Large intestine (tissue), 3 donors: ENCODE measurements around the gene RNF128. TPM values are rescaled to one million over a fixed set of nuclear protein-coding genes. Genes with fewer than 3 reads are reported as not detected.
"Not testable (repeated sequence)": the region's sequence is repeated elsewhere in the genome, so short reads cannot be mapped to it uniquely, and the experiment has no call there.

Experiments
- DNase-seq, 2 donors: peaks; one replicate each; pipeline versions ENCODE4 v3.0.0 to v3.0.0-alpha.2; 2013
- H3K27ac ChIP-seq: one replicate; pipeline ENCODE4 v1.5.1; 2013; ENCODE audit warnings: low read length
- H3K27me3 ChIP-seq: 2 replicates; pipeline ENCODE4 v1.6.1; 2013; ENCODE audit warnings: low read length; ENCODE audit not compliant: control insufficient read depth, insufficient read depth
- H3K36me3 ChIP-seq: 2 replicates; pipeline ENCODE4 v1.6.1; 2013; ENCODE audit warnings: low read length; ENCODE audit not compliant: control insufficient read depth, insufficient read depth
- H3K4me1 ChIP-seq: one replicate; pipeline ENCODE4 v1.6.1; 2013; ENCODE audit warnings: low read length; ENCODE audit not compliant: control insufficient read depth, insufficient read depth
- H3K4me3 ChIP-seq: one replicate; pipeline ENCODE4 v1.5.1; 2013; ENCODE audit warnings: low read length
- H3K9me3 ChIP-seq: one replicate; pipeline ENCODE4 v1.6.1; 2013; ENCODE audit warnings: mild to moderate bottlenecking, low read depth, low read length, moderate library complexity; ENCODE audit not compliant: control insufficient read depth
- WGBS: methylation state at CpG from one replicate; pipeline ENCODE4 v1.1.5; 2013; ENCODE audit warnings: low lambda C conversion rate; ENCODE audit not compliant: insufficient coverage; 5-methylcytosine and 5-hydroxymethylcytosine counted together
- polyA plus RNA-seq: library from polyadenylated mRNA; unstranded; fragments of 120-200 nt; gene quantifications from one replicate; pipeline ENCODE4 v1.2.1, GENCODE V29; 2013

Gene RNF128
- polyA plus RNA-seq, 1 donor, result 105 TPM

DNA sequence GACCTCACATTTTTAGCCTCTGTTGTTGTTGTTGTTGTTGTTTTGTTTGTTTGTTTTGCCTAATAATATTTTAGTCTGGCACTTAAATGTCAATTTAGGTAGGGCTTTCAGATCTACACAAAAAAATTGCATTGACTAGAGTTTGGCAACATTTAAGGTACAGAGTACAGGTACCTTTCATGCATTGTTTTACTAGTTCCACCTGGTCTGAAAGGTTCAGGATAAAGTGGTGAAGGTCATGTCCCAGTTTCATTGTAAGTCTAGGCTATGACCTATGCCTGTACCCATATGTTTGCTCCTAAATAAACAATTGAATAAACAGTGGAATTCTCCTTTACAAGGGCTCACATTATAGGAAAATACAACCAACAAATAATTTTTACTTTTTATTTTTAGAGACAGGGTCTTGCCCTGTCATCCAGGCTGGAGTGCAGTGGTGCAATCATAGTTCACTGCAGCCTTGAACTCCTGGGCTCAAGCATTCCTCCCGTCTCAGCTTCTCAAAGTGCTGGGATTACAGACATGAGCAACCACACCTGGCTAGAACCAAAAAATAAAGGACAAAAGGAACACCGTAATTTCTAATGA is 13.8 kb downstream of the RNF128 start:
- no peaks in the 10 kb centered on the region for H3K27me3 ChIP-seq
- DNase-seq, result no peak
- H3K4me3 ChIP-seq, result no peak overlapping the region
- no peak overlapping the region for H3K27ac ChIP-seq
- 100% methylated on average over 1 of the region's 2 CpGs for WGBS
- H3K9me3 ChIP-seq, result no peaks in the 10 kb centered on the region
- H3K36me3 ChIP-seq, result no peaks in the 10 kb centered on the region
- peaks cover 18% of the 10 kb centered on the region for H3K4me1 ChIP-seq

DNA sequence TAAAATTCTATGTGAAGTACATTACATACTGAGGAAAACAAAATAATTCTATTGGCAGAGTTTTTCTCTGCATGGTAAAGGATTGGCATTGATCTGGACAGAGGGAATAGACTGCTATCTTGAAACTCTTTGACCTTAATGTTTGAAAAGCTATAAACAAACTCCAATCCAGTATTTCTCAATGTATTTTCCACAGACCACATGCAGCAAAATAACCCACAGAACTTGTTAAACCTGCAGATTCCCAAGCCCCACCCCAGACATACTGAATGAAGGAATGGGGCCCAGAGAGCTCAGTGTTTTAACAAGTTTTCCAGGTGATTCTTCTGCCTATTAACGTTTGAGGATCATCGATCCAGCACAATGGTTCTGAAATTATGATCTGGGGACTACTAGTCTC is 15.7 kb downstream of the RNF128 start:
- no peaks in the 10 kb centered on the region for H3K27me3 ChIP-seq
- peak; percentile 27 to 59 for DNase-seq
- peak overlapping the region; percentile 77 for H3K27ac ChIP-seq
- H3K4me3 ChIP-seq, result no peak overlapping the region
- H3K4me1 ChIP-seq, result peaks cover 18% of the 10 kb centered on the region
- WGBS, result no CpG with 5 or more reads among the region's 2 CpGs
- H3K36me3 ChIP-seq, result no peaks in the 10 kb centered on the region
- no peaks in the 10 kb centered on the region for H3K9me3 ChIP-seq

DNA sequence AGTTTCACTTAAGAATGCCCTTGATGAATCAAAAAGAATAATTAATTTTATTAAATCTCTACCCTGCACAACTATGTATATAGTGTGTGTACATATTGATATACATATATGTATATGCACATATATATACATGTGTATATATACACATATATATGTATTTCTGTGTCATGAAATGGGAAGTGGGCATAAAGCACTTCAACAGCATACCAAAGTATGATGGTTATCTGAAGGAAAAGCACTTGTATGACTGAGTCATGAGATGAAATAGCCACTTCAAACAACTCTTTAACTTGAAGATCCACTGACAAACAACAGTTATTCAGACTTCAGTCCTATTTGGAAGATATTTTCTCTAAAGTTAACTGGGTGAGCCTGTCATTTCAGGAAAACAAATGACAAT is 16.3 kb downstream of the RNF128 start:
- H3K27me3 ChIP-seq, result no peaks in the 10 kb centered on the region

GRCh38 chrX:106748377-106748776 is 21.9 kb downstream of the RNF128 start:
- no peak for DNase-seq
- WGBS, result no CpG with 5 or more reads among the region's 1 CpG
- no peaks in the 10 kb centered on the region for H3K4me1 ChIP-seq
- no peak overlapping the region for H3K27ac ChIP-seq
- no peaks in the 10 kb centered on the region for H3K27me3 ChIP-seq
- peaks cover 2% of the 10 kb centered on the region for H3K36me3 ChIP-seq
- no peak overlapping the region for H3K4me3 ChIP-seq
- H3K9me3 ChIP-seq, result peaks cover 3% of the 10 kb centered on the region

More for the DNA sequence above, 16.3 kb downstream of the RNF128 start:
- DNase-seq, result no peak
- H3K36me3 ChIP-seq, result no peaks in the 10 kb centered on the region
- peaks cover 18% of the 10 kb centered on the region for H3K4me1 ChIP-seq
- H3K27ac ChIP-seq, result peak overlapping the region; percentile 77
- no peaks in the 10 kb centered on the region for H3K9me3 ChIP-seq
- H3K4me3 ChIP-seq, result no peak overlapping the region

DNA sequence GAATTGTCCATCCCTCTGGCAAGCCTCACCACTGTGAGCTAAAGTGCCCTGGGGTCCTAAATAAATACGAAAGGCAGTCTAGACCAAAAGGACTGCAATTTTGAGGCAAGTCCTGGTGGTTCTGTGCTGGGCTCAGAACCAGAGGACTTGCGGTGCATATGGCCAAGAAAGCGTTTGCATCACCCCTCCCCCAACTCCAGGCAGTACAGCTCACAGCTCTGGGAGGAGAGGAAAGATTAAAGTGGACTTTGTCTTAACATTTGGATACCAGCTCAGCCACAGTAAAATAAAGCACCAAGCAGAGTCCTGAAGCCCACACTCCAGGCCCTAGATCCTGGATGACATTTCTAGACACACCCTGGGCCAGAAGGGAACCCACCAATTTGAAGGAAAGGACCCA is 24.9 kb downstream of the RNF128 start:
- H3K27ac ChIP-seq, result no peak overlapping the region
- DNase-seq, result no peak
- H3K9me3 ChIP-seq, result peaks cover 3% of the 10 kb centered on the region
- H3K27me3 ChIP-seq, result no peaks in the 10 kb centered on the region
- WGBS, result no CpG with 5 or more reads among the region's 3 CpGs
- H3K36me3 ChIP-seq, result peaks cover 2% of the 10 kb centered on the region
- no peaks in the 10 kb centered on the region for H3K4me1 ChIP-seq
- H3K4me3 ChIP-seq, result no peak overlapping the region

DNA sequence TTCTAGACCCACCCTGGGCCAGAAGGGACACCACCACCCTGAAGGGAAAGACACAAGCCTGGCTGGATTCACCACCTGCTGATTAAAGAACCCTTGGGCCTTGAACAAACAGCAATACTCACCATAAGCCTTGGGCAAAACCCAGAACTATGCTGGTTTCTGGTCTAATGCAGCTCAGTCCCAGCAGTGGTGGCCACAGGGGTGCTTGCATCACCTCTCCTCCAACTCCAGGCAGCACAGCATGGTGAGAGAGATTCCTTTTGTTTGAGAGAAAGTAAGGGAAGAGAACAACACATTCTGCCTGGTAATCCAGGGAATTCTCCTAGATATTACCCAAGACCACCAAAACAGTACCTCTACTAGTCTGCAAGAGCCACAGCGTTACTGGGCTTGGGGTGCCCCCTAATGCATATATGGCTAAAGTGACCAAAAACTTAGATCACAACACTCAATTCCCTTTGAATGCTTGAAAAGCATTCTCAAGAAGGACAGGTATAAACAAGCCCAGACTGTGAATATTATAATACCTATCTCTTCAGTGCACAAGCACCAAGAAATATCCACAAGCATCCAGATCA is 25.7 kb downstream of the RNF128 start:
- peaks cover 3% of the 10 kb centered on the region for H3K9me3 ChIP-seq
- no peak overlapping the region for H3K4me3 ChIP-seq
- no CpG with 5 or more reads among the region's 1 CpG for WGBS
- no peak overlapping the region for H3K27ac ChIP-seq
- no peaks in the 10 kb centered on the region for H3K27me3 ChIP-seq
- H3K36me3 ChIP-seq, result peaks cover 2% of the 10 kb centered on the region
- no peaks in the 10 kb centered on the region for H3K4me1 ChIP-seq
- DNase-seq, result no peak

- not testable (repeated sequence) for H3K9me3 ChIP-seq, H3K27me3 ChIP-seq, DNase-seq, H3K4me1 ChIP-seq, H3K36me3 ChIP-seq, H3K27ac ChIP-seq, H3K4me3 ChIP-seq
- WGBS, result no CpG with 5 or more reads among the region's 1 CpG
Measured at GRCh38 chrX:106769288-106769687, 42.8 kb downstream of the RNF128 start.

- H3K4me1 ChIP-seq, result peaks cover 5% of the 10 kb centered on the region
- H3K27ac ChIP-seq, result no peak overlapping the region
- H3K27me3 ChIP-seq, result no peaks in the 10 kb centered on the region
- no peaks in the 10 kb centered on the region for H3K9me3 ChIP-seq
- WGBS, result no CpG with 5 or more reads among the region's 2 CpGs
- H3K4me3 ChIP-seq, result no peak overlapping the region
- peaks cover 5% of the 10 kb centered on the region for H3K36me3 ChIP-seq
- DNase-seq, result peak; percentile 23
Measured at GRCh38 chrX:106774981-106775380, 48.5 kb downstream of the RNF128 start.

DNA sequence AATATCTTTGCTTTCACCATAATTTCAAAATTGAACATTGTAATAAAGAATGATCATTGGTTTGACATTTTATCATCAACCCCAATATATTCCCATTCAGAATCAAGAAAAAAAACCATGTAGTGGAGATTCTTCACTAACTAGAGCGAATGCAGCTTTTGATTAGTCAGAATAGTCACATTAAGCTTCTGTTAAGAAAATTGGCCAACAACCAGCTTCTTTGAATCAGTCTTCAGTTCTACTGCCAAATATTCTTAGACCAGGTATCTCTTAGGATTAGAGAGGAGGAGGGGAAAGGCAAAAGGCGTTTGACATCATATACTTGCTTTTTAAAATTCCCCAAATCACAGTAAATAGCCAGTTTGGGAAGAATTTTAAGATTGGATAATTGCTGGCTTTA is 53.8 kb downstream of the RNF128 start:
- Histone ChIP-seq H3K4me3 (no peak overlapping the region), H3K27me3 (no peaks in the 10 kb centered on the region), H3K4me1 (peaks cover 22% of the 10 kb centered on the region), H3K36me3 (peaks cover 3% of the 10 kb centered on the region), H3K9me3 (no peaks in the 10 kb centered on the region), H3K27ac (peak overlapping the region; percentile 91)
- no CpG with 5 or more reads among the region's 2 CpGs for whole genome bisulfite sequencing
- no peak for DNase-seq

- no CpG with 5 or more reads among the region's 1 CpG for WGBS
- DNase-seq, result peak; percentile 77 to 86
- no peaks in the 10 kb centered on the region for H3K27me3 ChIP-seq
Measured at GRCh38 chrX:106780664-106781377, 54.3 kb downstream of the RNF128 start.

More at GRCh38 chrX:106780664-106781377, 54.3 kb downstream of the RNF128 start:
- no peak overlapping the region for H3K4me3 ChIP-seq
- H3K27ac ChIP-seq, result peak overlapping the region; percentile 91
- H3K9me3 ChIP-seq, result no peaks in the 10 kb centered on the region
- peaks cover 22% of the 10 kb centered on the region for H3K4me1 ChIP-seq
- H3K36me3 ChIP-seq, result peaks cover 6% of the 10 kb centered on the region
